Large intestine (tissue), 3 donors: ENCODE data around the gene UBE2N. TPM values are rescaled to one million over a fixed set of nuclear protein-coding genes. Genes with fewer than 3 reads are reported as not detected.
"Not testable (repeated sequence)": the region's sequence is repeated elsewhere in the genome, so short reads cannot be mapped to it uniquely, and the experiment has no call there.

ENCODE experiments used
- DNase-seq, 2 donors: peaks; one replicate each; pipeline versions ENCODE4 v3.0.0 to v3.0.0-alpha.2; 2013
- H3K27ac ChIP-seq: one replicate; pipeline ENCODE4 v1.5.1; 2013; ENCODE audit warnings: low read length
- H3K27me3 ChIP-seq: 2 replicates; pipeline ENCODE4 v1.6.1; 2013; ENCODE audit warnings: low read length; ENCODE audit not compliant: control insufficient read depth, insufficient read depth
- H3K36me3 ChIP-seq: 2 replicates; pipeline ENCODE4 v1.6.1; 2013; ENCODE audit warnings: low read length; ENCODE audit not compliant: control insufficient read depth, insufficient read depth
- H3K4me1 ChIP-seq: one replicate; pipeline ENCODE4 v1.6.1; 2013; ENCODE audit warnings: low read length; ENCODE audit not compliant: control insufficient read depth, insufficient read depth
- H3K4me3 ChIP-seq: one replicate; pipeline ENCODE4 v1.5.1; 2013; ENCODE audit warnings: low read length
- H3K9me3 ChIP-seq: one replicate; pipeline ENCODE4 v1.6.1; 2013; ENCODE audit warnings: mild to moderate bottlenecking, low read depth, low read length, moderate library complexity; ENCODE audit not compliant: control insufficient read depth
- WGBS: methylation state at CpG from one replicate; pipeline ENCODE4 v1.1.5; 2013; ENCODE audit warnings: low lambda C conversion rate; ENCODE audit not compliant: insufficient coverage; 5-methylcytosine and 5-hydroxymethylcytosine counted together
- polyA plus RNA-seq: library from polyadenylated mRNA; unstranded; fragments of 120-200 nt; gene quantifications from one replicate; pipeline ENCODE4 v1.2.1, GENCODE V29; 2013

Gene UBE2N
- polyA plus RNA-seq, 1 donor, result 102 TPM

DNA sequence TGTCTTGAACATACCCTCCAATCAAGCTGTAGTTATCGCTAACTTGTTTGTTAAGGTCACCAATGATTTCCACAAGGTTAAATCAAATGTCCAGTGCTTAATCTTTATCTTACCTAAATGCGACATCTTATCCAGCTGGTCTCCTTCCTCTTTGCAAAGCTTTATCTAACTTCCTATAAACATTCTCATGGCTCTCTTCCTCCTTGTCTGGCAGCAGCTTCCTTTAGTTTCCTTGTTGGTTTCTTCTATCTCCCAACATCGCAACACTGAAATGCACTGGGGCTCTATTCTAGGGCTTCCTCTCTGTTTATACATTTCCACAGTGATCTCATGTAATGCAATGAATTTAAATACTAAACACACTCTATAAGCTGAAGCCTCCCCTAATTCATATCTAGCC is 28.7 kb downstream of the UBE2N start:
- peaks cover 10% of the 10 kb centered on the region for H3K36me3 ChIP-seq
- DNase-seq, result no peak
- no peaks in the 10 kb centered on the region for H3K4me1 ChIP-seq
- 62% methylated on average over 2 of the region's 3 CpGs for WGBS
- no peaks in the 10 kb centered on the region for H3K27me3 ChIP-seq
- no peak overlapping the region for H3K4me3 ChIP-seq
- no peaks in the 10 kb centered on the region for H3K9me3 ChIP-seq
- H3K27ac ChIP-seq, result no peak overlapping the region

DNA sequence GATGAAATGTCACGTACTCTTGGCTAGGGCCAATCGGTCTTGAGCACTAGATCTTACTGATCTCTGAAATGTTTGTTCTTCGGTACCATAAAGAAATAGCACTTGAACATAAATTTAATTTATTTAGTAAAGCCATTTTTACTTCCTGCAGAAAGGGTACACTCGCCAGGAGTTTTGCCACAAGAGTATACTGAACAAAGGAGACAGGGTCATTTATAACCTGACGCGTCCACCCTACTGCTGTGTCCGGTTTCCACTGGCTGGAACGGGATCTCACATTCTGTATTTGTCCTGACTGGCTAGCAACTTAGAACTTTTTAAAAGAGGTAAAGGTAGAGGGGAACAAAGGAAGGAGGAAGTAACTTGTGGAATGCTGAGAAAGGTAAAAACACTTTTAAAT is 29.4 kb downstream of the UBE2N start:
- DNase-seq, H3K4me3 ChIP-seq, H3K9me3 ChIP-seq, H3K4me1 ChIP-seq, H3K27me3 ChIP-seq, H3K27ac ChIP-seq: not testable (repeated sequence)
- peaks cover 10% of the 10 kb centered on the region for H3K36me3 ChIP-seq
- WGBS, result 100% methylated on average over 2 of the region's 8 CpGs

DNA sequence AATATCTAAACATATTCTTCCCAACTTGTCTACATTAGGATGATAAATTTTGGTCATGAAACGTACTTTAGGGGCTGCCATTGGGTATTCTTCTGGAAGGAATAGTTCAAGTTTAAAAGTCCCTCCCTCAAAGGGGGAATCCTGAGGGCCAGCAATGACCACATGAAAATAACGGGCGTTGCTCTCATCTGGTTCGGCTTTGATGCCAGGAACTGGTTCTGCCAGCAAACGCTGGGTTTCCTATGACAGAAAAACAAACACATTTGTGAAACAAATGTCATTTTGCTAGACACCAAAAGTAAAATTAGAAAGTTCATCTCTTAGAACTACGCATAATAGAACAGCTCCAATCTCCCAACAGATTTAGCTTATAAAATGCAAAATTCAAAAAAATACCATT is 30.7 kb downstream of the UBE2N start:
- not testable (repeated sequence) for H3K27ac ChIP-seq, H3K9me3 ChIP-seq, H3K4me3 ChIP-seq, DNase-seq, H3K4me1 ChIP-seq, H3K27me3 ChIP-seq
- H3K36me3 ChIP-seq, result peaks cover 16% of the 10 kb centered on the region
- no CpG with 5 or more reads among the region's 6 CpGs for WGBS

DNA sequence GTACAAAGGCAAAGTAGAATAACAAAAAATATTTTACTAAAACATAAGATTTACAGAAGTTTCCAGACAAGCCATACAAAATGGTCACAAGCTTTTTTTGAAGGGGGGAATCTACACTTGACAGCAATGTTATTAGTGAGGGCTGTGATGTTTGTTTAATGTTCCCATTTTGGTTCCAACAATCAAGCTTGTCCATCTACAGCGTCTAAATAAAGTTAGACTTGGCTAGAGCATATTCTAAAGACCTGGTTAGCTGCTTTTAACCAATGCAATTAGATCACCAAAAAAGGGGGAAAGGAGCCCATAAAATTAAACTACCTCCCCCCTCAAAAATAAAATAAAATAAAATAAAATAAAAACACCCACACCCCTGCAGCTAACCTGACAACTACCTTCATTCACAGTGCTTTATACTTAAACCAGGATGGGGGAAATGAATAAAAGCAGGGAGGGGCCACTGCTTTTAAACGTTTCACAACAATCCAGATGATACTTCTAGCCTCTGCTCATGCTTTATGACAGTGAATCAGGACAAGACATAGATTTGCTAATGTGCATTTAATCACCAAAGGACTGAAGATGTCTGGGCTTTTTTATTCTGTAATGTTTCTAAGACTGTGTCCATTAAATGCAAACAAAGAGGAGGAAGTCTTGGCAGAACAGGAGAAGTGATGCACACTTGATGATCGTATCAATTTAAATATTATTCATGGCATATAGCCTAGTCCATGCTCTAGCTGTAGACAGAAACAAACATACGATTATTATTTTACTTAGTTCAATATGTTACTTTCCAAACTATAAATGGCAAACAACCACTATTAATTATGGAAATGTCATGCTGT is 32.2 kb downstream of the UBE2N start:
- H3K4me3 ChIP-seq, DNase-seq, H3K9me3 ChIP-seq, H3K27me3 ChIP-seq, H3K4me1 ChIP-seq, H3K27ac ChIP-seq: not testable (repeated sequence)
- H3K36me3 ChIP-seq, result peaks cover 16% of the 10 kb centered on the region
- no CpG with 5 or more reads among the region's 4 CpGs for WGBS

DNA sequence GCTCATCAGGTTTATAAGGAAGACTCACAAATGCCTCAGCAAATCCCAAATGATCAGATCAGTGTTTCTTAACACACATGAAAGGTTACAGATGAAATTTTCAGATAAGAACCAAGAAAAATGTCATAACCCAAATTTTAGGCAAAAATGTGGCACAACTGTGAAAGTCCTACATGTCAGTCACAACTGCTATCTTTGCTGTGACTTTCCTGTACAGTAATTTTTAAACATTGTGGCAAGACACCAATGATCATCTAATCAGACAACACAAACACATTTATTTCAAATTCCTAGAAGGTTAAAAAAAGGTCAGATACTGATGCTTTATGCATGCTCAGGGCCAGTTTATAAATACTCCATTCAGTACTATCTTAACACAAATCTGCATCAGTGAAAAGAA is 32.9 kb downstream of the UBE2N start:
- no peaks in the 10 kb centered on the region for H3K4me1 ChIP-seq
- H3K4me3 ChIP-seq, result no peak overlapping the region
- H3K27ac ChIP-seq, result no peak overlapping the region
- peaks cover 16% of the 10 kb centered on the region for H3K36me3 ChIP-seq
- H3K9me3 ChIP-seq, result no peaks in the 10 kb centered on the region
- no peaks in the 10 kb centered on the region for H3K27me3 ChIP-seq
- no peak for DNase-seq

DNA sequence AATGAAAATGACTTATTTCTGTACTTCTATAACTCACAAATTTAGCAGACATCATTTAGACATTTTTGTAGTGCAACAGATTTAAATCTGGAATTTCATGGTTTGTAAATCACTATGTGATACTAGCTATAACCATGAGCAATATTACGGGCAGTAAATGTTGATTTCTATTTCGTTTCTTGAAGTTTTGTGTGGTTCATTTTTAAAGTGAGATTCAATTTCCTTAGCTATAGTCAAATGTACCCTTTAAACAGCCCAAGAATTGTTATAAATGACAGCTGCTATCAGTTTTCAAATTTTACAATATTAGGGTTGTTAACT is 33.8 kb downstream of the UBE2N start:
- Histone ChIP-seq H3K36me3 (peaks cover 18% of the 10 kb centered on the region), H3K9me3 (no peaks in the 10 kb centered on the region), H3K27me3 (no peaks in the 10 kb centered on the region), H3K27ac (no peak overlapping the region), H3K4me1 (no peaks in the 10 kb centered on the region), H3K4me3 (no peak overlapping the region)
- no peak for DNase-seq
- whole genome bisulfite sequencing, result no CpG with 5 or more reads among the region's 2 CpGs

DNA sequence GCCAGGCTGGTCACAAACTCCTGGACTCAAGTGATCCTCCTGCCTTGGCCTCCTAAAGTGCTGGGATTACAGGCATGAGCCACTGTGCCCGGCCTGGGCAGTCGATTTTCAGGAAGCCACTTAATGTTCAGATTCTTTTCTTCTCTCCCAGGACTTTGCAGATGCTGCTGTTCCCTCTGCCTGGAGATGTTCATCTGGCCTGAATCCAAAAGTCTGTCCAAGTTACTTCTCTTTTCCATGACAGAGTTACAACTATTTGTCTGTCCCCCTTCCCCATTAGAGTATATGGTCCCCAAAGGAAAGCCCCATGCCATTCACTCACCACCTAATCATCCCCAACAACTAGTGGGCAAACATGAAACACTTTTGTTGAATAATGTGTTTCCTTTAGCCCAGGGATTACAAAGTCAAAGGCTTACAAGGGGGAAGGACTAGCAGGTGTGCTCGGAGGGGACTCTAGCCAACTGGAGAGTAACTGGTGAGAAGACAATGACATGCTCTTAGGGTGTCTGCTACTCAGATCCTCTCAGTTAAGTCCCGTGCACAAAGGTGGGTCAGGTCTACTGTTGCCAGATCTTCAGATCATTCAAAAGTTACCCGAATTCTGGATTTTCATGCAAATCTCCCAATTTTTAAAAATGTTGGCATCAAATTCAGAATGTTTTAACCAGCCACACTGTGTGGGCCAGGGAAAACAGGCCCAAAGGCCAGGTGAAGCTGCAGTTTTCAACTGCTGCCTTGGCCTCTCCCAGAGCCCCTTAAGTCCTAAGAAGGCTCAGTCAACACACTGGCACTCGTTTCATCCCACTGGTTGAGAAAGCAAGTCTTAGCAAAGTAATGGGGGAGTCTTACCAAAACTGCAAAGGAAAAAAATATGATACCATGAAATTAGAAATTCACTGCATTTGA is 34.4 kb downstream of the UBE2N start:
- WGBS, result no CpG with 5 or more reads among the region's 6 CpGs
- Histone ChIP-seq H3K4me3 (no peak overlapping the region), H3K9me3 (no peaks in the 10 kb centered on the region), H3K27me3 (no peaks in the 10 kb centered on the region), H3K36me3 (peaks cover 24% of the 10 kb centered on the region), H3K27ac (no peak overlapping the region), H3K4me1 (no peaks in the 10 kb centered on the region)
- DNase-seq, result no peak

DNA sequence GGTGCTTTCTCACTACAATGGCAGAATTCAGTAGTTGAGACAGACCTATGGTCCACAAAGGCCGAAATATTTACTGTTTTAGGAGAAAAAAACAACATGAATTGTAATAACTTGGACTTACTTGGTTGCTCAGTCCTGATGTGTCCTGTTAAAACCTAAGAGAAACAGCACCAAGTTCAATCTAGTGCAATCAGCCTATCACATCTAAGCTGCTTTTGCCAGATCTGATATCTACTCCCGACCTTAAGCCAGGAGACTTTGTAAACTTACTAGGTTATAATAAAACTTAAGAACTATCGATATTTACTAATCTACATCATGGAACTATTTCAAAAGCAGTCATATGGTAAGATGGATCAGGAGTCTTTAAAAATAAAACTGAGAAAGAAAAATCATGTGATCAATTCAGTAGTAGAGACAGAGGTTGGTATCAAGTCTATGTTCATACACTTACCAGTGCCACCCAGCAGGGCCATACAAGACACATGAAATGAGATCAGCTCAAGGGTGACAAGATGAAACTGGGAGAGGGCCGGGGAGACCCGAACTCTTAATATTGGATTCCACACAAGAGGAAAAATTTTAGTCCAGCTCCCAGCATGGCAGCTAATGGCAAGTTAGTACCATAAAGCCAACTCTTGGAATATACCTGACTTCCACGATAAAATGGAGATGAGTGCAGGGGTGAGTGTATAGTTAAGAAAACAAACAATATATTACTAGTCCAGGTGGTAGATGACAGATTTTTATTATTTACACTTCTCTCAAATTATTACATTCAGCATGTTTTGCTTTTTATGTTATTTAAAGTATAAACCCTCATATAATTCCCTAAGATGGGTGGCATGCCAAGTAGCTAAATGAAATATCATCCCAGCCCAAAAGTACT is 36.5 kb downstream of the UBE2N start:
- H3K4me1 ChIP-seq, result no peaks in the 10 kb centered on the region
- no peaks in the 10 kb centered on the region for H3K27me3 ChIP-seq
- no peak for DNase-seq
- H3K27ac ChIP-seq, result no peak overlapping the region
- H3K4me3 ChIP-seq, result no peak overlapping the region
- H3K36me3 ChIP-seq, result peaks cover 22% of the 10 kb centered on the region
- 90% methylated on average over 2 of the region's 6 CpGs for WGBS
- no peaks in the 10 kb centered on the region for H3K9me3 ChIP-seq

DNA sequence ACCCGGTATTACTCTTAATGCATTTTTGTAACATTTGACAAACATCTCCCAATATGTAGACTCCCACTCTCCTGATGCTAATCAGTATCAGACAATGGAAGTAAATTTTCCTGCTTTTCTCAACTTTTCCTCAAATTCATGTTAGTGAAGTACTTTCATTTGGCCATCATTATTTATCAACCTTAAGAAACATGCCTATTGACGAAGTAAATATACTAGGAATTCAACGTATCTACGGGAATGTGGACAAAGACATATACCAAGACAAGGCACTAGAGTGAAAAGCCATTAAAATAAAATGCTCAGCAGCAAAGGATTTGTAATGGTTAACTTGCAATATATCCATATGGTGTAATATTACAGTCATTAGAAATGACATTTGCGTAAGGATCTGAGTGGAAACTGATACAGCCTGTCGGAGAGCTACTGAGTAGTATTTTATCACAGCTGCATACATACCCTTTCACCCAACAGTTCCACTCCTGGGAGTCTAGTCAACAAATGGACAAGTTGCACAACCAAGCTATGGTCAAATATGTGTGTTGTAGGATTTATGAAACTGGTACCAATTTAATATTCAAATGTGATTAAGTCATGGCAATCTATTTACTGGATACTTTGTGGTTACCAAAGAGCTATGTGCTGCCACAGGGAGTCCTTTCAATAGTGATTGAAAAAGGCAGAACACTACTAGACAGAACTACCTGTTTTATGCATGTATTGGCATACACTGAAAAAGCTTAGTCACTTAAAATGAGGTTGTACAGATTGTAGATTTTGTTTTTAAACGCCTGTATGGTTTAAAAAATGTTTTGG is 37.6 kb downstream of the UBE2N start:
- WGBS, result 100% methylated on average over 2 of the region's 7 CpGs

More for the DNA sequence above, 37.6 kb downstream of the UBE2N start:
- Histone ChIP-seq H3K27ac (no peak overlapping the region), H3K4me1 (no peaks in the 10 kb centered on the region), H3K4me3 (no peak overlapping the region), H3K27me3 (no peaks in the 10 kb centered on the region), H3K36me3 (peaks cover 16% of the 10 kb centered on the region), H3K9me3 (no peaks in the 10 kb centered on the region)
- peak in 1 of 2 donors; percentile 50 for DNase-seq
